ENCODE measurements around the gene SLC2A11. TPM values are rescaled to one million over a fixed set of nuclear protein-coding genes. Genes with fewer than 3 reads are reported as not detected.

SLC2A11 gene
- total RNA-seq, 1 donor from 2014 or later, result 13.1 TPM

GRCh38 chr22:23892706-23893105, 35.0 kb downstream of the SLC2A11 start:
- H3K4me3 ChIP-seq (ENCODE audit: low read depth, low read length), result no peak overlapping the region
- TF ChIP-seq CTCF (conservative IDR thresholded peaks at IDR 0.05; ENCODE audit: low read depth, low read length), result no peak
- no peak for DNase-seq (ENCODE audit: low read depth)

GRCh38 chr22:23893121-23893944, 35.7 kb downstream of the SLC2A11 start:
- peak overlapping the region; percentile 86 for H3K4me3 ChIP-seq (ENCODE audit: low read depth, low read length)
- DNase-seq (ENCODE audit: low read depth), result no peak
- no peak for TF ChIP-seq CTCF (conservative IDR thresholded peaks at IDR 0.05; ENCODE audit: low read depth, low read length)

- H3K4me3 ChIP-seq (ENCODE audit: low read depth, low read length), result peak within 1 kb of the TSS; percentile 86
Observed at GRCh38 chr22:23893945-23894709, 36.5 kb downstream of the SLC2A11 start, which contains the start of gene MIF. Gene MIF, plus strand, starts transcription at chr22:23894383. Its CDS starts 92 bp downstream, at chr22:23894475.

GRCh38 chr22:23894710-23895598, 37.3 kb downstream of the SLC2A11 start:
- peak; percentile 23 for DNase-seq (ENCODE audit: low read depth)
- peak; percentile 51 for TF ChIP-seq CTCF (conservative IDR thresholded peaks at IDR 0.05; ENCODE audit: low read depth, low read length)
- peak overlapping the region; percentile 86 for H3K4me3 ChIP-seq (ENCODE audit: low read depth, low read length)

More at GRCh38 chr22:23893945-23894709, 36.5 kb downstream of the SLC2A11 start, which contains the start of gene MIF:
- DNase-seq (ENCODE audit: low read depth), result peak; percentile 37
- TF ChIP-seq CTCF (conservative IDR thresholded peaks at IDR 0.05; ENCODE audit: low read depth, low read length), result peak; percentile 85

GRCh38 chr22:23895599-23896144, 38.0 kb downstream of the SLC2A11 start:
- no peak for TF ChIP-seq CTCF (conservative IDR thresholded peaks at IDR 0.05; ENCODE audit: low read depth, low read length)
- DNase-seq (ENCODE audit: low read depth), result no peak

GRCh38 chr22:23896166-23896522, 38.5 kb downstream of the SLC2A11 start:
- no peak for TF ChIP-seq CTCF (conservative IDR thresholded peaks at IDR 0.05; ENCODE audit: low read depth, low read length)
- no peak for DNase-seq (ENCODE audit: low read depth)
- peak overlapping the region; percentile 86 for H3K4me3 ChIP-seq (ENCODE audit: low read depth, low read length)

More at GRCh38 chr22:23895599-23896144, 38.0 kb downstream of the SLC2A11 start:
- H3K4me3 ChIP-seq (ENCODE audit: low read depth, low read length), result peak overlapping the region; percentile 86

Data from epithelial cell of proximal tubule (primary cell).